Activated CD4-positive, alpha-beta T cell treated with anti-CD3 and anti-CD28 coated beads, Interleukin-10, Interleukin-2, amounts not matched to agents 100 ng/mL and 50 ng/mL, durations not matched to agents 16 hours and 8 hours (primary cell): Measurements from ENCODE around the gene DPYD.
"Not testable (repeated sequence)": the region's sequence is repeated elsewhere in the genome, so short reads cannot be mapped to it uniquely, and the experiment has no call there.

Experiments
- DNase-seq: peaks from one replicate; pipeline ENCODE4 v3.0.0-alpha.2; 2020

The DPYD gene

GRCh38 chr1:97258597-97258996 is 662.2 kb downstream of the DPYD start:
- no peak for DNase-seq

DNA sequence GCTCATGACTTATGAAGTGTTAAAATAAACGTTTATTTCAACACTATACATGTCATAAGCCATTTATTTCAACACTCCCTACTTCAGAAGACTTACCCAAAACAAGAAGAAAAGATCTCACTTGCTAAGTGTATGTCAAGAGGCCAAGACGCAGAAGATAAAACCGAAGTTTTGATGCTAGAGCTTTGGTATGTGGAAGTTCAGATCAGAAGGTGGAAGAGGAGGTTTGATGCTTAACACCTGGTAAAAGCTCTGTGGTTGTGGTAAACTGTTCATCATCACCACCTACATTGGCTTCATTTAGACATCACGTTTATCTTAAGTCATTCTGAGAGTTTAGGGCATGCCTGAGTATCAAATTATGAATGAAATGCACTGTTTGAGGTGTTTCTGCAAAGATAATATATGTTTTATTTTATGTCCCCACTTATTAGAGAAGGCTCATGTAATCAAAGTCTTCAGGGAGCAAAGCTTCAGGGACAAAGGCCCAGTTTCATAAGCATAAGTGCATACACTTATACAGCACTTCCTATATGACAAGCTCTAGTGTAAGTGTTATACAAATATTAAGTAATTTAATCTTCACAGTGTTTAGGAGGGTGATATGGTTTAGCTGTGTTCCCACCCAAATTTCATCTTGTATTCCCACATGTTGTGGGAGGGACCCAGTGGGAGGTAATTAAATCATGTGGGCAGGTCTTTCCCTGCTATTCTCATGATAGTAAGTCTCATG is 665.9 kb downstream of the DPYD start:
- peak; percentile 5 for DNase-seq

DNA sequence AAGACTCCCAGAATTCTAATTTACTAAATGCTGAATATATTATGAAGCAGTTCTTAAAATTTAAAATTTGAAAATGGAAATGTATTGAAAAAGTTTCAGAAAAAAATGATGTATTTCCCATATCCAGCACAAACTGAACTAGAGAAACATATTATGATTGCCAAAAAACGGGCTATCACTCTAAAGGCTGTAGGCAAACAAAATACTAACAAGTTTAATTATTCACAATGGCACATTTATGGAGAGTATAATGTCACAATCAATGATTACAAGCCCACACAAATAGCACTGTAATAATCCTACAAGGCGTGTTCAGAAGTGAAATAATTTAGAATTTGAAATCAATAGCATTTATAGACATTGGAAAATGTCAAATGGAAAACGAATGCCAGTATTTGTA is 667.9 kb downstream of the DPYD start:
- DNase-seq: no peak

- no peak for DNase-seq
Measured at GRCh38 chr1:97252076-97252475, 668.8 kb downstream of the DPYD start.

DNA sequence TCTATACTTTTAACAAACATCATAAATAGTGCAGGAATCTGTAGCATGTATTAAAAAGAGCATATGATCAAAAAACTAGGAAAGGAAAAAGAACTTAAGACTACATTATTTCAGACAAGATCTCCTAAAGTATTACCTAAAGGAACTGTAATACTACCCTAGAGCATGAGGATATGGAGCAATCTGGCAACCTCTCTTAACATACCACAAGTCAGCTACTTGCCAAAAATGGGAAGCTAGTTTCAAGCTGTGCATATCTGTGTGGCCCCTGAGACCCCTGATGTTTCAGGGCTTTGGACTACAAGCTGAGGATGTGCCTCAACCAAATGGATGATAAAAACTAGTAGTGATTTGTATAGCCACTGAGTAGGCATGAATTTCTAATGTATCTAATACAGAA is 673.6 kb downstream of the DPYD start:
- DNase-seq: no peak

DNA sequence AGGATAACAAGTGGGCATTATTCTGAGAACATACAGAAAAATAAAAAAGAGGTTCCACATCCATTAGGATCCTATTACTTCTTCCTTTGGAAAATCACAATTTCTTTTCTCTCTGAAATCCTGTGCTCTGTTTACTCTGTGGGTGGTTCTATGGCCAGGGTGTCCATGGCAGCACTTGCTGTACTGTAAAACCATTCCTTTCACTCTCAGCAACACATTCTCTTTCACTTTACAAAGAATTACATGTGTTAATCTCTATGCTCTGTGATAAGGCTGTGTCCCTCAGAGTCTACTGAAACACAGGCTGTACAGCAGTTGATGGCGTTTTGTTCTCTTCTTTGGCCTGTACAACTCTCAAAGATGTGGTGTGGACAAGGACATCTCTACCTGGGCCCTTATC is 675.2 kb downstream of the DPYD start:
- DNase-seq: no peak

GRCh38 chr1:97245026-97245425 is 675.8 kb downstream of the DPYD start:
- DNase-seq: no peak

- no peak for DNase-seq
Measured at GRCh38 chr1:97243973-97244560, 676.8 kb downstream of the DPYD start.

DNA sequence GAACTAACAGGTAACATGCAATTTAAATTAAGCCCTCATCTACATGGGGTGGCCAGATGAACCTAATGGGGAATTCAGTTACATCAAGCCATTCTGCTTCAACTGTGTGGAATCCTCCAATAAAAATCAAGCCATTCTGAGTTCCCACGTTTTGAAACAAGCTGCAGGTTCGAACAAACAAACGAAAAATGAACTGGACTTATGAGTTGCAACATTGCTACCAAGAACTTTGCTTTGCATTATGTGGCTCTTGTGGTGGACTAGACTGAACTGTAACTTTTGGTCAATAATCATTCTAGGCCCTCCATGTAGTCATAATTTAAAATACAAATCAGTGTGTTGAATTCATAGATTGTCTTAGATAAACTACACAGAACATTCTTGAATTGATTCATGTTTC is 682.0 kb downstream of the DPYD start:
- DNase-seq: no peak

GRCh38 chr1:97231354-97231753 is 689.5 kb downstream of the DPYD start:
- not testable (repeated sequence) for DNase-seq

DNA sequence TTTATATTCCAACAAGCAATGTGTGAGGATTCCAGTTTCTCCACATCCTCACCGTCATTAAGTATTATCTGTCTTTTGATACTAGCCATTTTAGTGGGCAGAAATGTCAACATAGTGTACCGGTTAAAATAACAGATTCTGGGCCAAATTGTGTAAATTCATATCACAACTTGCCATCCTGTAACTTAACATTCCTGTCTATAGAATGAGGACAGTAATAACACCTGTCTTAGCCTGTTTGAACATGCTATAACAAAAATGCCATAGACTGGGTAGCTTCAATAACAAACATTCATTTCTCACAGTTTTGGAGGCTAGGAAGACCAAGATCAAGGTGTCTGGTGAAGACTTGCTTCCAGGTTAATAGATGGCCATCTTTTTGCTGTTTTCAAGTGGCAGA is 708.2 kb downstream of the DPYD start:
- DNase-seq: no peak

GRCh38 chr1:97210307-97210706 is 710.5 kb downstream of the DPYD start:
- no peak for DNase-seq

DNA sequence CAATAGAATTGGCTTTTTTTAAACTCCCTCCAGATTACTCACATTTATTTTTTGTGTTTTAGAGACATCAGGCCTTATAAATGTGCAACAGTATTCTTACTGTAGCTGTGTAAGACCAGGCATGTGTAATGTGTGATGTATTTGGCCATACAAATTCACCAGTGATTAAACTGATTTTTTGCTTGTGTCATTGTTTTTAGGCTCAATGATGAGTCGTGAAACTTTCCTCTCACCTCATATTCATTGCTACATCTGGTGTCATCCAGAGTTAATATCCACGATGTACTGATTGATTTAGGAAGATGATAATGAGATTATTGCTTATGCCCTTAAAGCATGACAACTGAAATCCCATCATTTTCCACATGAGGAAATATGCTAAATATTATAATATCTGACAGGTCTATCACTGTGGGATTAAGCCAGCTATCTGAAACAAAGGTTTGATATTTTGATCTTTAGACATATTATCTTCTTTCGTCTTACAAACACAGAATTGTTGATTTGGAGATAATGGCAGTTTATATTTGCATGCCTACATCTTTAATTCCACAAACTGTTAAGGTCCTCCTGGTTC is 711.4 kb downstream of the DPYD start:
- DNase-seq: no peak

GRCh38 chr1:97207868-97208267 is 713.0 kb downstream of the DPYD start:
- no peak for DNase-seq

DNA sequence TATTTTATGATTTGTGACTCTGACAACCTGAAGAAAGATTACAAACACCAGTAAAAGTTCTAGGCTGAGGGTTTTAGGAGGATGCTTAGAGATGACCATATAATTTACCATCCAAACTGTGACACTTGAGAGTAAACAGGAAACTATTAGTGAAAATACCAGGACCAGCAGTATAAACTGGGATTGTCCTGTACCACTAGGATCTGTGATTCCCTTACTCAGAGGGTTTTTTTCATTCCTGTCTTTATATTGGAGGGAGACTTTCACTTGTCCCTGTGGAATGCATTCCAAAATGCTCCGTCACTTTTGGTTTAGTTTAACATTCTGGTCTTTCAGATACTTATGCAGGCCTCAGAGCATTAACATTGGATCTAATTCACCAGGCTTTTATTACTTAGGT is 716.4 kb downstream of the DPYD start:
- DNase-seq: no peak

DNA sequence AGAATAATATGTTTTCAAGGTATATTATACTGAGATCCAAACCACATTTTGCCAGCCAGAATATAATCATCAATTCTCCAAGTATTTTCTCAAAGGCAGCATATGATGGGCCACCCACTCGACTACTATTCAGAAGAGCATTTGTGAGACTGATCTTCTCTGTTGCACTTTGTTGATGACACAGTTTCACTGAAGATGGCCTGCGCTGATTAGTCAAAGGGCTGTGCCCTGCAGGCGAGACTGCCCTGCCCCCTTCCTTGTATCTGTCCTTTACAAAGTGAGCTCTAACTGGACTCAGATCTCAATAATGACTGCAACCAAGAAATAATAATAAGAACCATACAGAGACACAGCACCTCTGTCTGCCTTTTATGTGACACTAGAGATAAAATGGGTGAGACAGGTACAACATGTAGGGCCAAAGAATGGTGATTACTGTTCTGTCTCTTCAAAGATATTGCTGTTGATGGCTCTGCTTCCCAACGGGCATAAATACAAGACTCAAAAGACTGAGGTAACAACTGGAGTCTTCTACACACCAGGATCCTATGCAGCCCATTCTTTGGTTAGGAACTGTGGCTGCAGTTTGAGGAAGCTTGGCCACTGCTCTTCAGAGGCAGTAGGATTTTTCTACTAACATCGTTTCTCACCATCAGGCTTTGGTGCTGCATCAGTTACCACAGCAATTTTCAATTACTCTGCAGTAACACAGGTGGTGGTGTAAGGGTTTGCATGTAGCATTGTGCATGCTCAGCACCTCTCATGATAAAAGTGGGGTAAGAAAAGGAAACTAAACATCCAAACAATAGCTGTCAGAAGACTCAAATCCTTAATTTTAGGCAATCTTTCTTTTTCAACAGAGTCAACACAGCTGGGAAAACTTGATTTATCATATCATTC is 718.1 kb downstream of the DPYD start:
- DNase-seq: no peak

DNA sequence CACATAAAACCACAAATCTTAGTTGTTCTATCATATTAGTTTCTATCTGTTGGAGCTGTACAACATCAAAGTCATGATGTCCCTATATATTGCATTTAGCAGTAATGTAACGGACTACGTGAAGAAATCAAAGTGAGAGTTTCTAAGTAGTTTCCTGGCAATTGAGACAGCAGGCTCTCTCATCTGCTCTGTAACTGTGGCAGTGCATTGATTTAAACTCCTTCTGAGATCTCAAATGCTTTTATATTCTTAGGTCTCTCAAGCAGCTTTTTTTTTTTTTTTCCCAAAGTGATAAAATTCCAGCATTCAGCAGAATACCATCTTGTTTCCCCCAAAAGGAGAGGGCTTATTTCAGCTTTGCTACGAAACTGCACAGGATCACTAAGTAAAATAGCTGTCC is 719.2 kb downstream of the DPYD start:
- no peak for DNase-seq

DNA sequence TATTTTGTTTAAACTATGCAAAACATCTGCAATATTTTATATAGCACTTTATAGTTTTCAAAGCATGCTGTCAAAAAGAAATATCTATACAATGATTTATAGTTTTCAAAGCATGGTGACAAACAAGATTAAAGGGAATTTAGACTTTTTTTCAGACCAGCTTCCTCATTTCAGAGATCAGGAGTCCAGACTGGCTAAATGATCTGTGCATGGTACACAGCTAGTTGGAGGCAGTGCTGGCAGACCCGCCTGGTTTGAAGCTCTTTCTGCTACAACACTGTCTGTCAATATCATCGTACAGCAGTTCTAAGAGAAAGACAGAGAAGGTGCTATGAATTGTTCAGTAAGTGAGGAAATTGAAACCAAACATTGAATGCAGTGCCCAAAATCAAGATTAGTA is 720.2 kb downstream of the DPYD start:
- no peak for DNase-seq

GRCh38 chr1:97196825-97197516 is 723.9 kb downstream of the DPYD start:
- no peak for DNase-seq

DNA sequence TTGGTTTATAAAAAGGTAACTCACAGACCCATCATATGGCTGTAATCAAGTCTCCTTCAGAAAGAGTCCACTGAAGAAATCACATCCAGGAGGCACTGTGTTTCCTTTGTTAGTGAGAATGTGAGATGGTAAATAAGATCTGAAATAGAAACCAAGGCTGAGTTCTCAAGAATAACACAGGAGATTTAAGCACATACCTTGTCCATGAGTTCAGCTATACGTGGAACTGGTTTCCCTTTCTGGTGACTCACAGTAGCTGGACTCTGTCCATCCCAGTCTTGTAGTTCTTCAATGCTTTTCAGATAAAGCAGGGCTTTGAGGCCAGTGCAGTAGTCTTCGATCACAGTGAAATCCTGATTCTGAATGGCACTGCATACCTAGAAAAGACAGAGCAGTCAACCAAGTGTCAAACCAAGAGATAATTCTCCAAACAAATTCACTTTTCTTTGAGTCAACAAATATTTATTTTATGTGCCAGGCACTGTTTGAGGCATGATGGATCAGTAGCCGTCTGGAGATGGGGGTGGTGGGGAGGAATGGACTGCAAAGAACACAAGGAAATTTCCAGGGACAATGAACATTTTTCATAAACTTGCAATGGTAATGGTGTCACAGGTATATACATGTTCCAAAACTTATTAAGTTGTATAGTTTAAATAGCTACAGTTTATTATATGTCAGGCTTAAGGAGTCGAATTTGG is 727.8 kb downstream of the DPYD start:
- no peak for DNase-seq

- no peak for DNase-seq
Measured at GRCh38 chr1:97190326-97190725, 730.5 kb downstream of the DPYD start.

DNA sequence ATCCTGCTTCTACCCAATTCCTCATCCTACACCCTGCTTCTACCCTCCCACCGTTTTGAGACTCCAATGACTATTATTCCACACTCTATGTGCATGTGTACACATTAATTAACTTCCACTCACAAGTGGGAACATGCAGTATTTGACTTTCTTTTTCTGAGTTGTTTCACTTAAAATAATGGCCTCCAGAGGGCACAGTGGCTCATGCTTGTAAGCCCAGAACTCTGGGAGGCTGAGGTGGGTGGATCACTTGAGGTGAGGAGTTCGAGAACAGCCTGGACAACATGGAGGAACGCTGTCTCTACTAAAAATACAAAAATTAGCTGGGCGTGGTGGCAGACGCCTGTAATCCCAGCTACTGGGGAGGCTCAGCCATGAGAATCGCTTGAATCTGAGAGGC is 734.5 kb downstream of the DPYD start:
- peak; percentile 15 for DNase-seq
